Skin epidermis (tissue), 12 donors: ENCODE data around the gene CIZ1.

Source experiments
- H3K27ac ChIP-seq, 21 experiments: fragments of 200-600 bp; sonication (generic) in 11 of 21; one replicate each; pipeline ENCODE4 v1.5.0; 2020; ENCODE audit warnings: mild to moderate bottlenecking in 3 of 21, inconsistent platforms in 2 of 21, moderate library complexity in 2 of 21
- H3K4me3 ChIP-seq, 7 experiments: fragments of 200-600 bp; sonication (generic) in 2 of 7; one replicate each; pipeline ENCODE4 v1.5.0; 2020; ENCODE audit warnings: inconsistent platforms in 2 of 7, mild to moderate bottlenecking in 2 of 7, moderate library complexity in 1 of 7

CIZ1 gene

DNA sequence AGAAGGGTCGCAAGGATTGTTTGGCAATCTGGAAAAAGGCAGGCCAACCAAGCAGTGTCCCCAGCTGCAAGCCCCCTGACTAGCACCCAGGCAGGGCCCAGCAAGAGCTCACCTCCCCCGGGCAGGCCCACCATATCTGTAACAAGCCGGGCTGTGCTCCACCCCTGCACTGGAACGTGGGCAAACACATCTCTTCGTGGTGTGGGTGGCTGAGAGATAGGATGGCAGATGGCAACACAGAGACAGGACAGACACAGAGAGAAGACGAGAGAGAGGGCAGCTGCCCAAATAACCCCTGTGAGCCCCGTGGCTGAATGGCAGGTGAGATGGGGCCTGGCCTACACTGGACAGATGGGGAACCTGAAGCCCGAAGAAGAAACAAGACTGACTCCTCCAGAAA is 21.9 kb downstream of the CIZ1 start:
- H3K27ac ChIP-seq, result no peak overlapping the region
- no peak overlapping the region for H3K4me3 ChIP-seq

DNA sequence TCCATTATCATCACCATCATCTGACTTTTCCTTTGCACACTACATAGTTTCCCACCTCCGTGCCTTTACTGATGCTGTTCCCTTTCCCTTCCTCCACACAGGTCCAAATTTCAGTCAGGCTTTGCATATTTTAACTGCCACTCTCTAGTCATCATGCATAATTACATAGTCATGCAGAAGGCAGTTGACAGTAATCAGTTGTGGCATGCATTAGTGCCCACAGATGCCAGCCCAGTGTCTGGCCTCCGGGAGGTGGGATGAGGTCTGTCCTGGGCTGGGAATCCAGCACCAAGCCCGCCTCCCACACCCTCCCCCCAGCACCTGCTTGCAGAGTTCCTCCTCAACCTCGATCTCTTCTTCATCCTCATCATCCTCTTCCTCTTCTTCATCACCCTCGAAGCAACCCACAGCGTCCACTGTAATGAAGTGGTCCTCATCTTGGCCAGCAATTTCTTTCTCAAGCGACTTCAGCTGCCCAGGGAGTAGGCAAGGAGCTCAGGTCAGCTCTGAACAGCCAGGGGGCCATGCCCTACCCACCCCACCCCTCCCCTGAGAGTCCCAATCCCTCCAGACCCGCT is 22.6 kb downstream of the CIZ1 start:
- Histone ChIP-seq H3K27ac (no peak overlapping the region), H3K4me3 (no peak overlapping the region)

DNA sequence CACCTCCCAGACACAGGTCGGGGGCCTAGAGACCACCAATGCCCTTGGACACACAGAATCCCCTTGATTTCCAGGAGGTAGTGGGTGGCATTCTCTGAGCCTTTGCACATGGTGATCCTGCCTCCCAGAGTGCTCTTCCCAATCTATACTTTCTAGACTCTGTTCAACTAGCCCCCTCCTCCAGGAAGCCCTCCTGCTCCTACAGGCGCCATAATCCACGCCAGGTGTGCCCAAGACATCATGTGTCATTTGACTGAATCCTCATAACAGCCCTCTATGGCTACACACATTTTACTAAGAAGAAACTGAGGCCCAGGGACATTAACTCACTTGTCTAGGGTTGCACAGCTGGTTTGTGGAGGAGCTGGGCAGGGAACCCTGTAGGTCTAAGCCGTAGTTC is 24.2 kb downstream of the CIZ1 start:
- Histone ChIP-seq H3K4me3 (no peak overlapping the region), H3K27ac (no peak overlapping the region)

DNA sequence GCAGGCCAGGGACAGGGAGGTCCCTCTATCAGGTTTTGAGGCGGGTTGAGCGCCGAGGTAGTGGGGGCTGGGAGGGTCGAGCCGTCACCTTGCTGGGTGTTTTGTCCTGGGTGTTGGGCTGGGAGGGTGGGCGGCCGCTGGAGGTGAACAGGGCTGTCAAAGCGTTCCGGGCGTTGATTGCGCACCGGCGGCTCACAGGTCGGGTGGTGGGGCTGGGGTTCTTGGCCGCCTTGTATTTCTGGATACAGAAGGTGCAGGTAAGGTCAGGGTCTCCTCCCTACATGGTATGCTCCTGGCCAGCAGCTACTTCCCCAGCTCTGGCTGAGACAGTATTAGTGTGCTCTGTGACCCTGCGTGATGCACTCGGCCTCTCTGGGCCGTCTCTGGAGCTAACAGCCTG is 25.2 kb downstream of the CIZ1 start:
- H3K4me3 ChIP-seq, result no peak overlapping the region
- no peak overlapping the region for H3K27ac ChIP-seq

DNA sequence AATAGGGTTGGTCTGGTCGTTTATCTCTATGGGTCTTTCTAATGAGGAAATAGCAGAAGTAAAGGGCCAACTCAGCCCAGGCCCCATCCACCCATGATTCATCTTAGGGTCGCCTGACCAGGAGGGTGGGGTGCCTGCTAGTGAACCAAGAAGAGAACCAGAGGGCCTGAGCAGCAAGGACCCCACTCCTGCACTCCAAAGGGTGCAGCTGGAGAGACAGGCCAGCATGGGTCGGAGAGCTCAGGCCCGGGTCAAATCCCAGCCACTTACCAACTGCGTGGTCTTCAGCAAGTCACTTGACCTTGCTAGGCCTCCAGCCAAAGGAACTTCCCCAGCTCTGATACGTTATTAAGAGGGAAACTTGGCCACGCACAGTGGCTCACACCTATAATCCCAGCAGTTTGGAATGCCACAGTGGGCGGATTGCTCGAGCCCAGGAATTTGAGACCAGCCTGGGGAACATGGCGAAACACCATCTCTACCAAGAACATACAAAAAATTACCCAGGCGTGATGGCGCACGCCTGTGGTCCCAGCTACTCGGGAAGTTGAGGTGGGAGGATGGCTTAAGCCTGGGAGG is 27.0 kb downstream of the CIZ1 start:
- H3K27ac ChIP-seq, result peak overlapping the region in 4 of 21 experiments; percentile 1 to 34 (median 16)
- H3K4me3 ChIP-seq, result no peak overlapping the region

DNA sequence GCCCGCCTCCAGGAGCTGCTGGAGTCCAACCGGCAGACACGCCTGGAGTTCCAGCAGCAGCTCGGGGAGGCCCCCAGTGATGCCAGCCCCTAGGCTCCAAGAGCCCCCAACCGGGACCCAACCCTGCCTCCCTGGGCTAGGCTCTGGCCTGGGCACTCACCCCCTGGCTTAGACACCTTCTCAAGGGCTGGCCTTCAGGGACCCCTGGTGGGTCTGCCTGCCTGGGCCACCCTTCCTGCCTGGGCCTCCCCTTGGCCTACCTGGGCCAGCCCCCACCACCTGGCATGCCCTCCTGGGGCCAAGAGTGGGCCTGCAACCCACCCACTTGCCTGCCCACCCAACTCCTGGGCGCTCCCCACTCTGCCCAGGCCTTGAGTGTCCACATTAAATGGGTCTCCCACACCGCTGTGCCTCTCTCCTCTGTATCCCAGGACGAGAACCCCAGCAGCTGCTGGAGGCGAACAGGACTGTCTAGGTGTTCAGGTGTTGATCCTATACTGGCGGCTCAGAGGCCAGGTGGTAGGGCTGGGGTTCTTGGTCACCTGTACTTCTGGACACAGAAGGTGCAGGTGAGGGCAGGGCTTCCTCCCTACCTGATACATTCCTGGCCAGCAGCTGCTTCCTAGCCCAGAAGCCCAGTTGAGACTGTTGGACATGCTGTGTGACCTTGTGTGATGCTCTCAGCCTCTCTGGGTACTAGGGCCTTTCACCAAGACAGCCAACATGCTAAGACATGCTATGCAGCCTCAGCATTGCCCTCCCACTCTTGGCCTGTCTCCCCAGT is 27.7 kb downstream of the CIZ1 start:
- no peak overlapping the region for H3K4me3 ChIP-seq
- peak overlapping the region in 5 of 21 experiments; percentile 1 to 34 (median 8) for H3K27ac ChIP-seq

DNA sequence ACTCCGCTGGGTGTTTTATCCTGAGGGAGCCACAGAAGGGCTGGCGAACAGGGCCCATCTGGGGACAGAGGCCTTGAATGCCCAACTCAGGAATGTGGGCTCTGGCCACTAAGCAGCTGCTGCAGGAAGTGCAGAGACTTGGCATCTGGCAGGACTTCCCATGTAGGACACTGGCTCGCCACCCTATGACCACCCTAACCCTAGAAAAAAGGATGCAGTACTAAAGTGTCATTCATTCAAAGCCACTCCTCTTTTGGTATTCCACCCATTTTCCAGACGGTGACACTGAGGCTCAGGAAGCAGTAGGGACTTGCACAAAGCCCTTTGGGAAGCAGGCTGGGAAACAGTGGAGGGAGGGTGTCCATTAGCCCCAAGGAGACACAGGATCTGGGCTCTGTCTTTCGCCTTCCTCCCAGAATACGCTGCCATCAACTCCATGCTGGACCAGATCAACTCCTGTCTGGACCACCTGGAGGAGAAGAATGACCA is 28.3 kb downstream of the CIZ1 start:
- Histone ChIP-seq H3K4me3 (no peak overlapping the region), H3K27ac (no peak overlapping the region)

DNA sequence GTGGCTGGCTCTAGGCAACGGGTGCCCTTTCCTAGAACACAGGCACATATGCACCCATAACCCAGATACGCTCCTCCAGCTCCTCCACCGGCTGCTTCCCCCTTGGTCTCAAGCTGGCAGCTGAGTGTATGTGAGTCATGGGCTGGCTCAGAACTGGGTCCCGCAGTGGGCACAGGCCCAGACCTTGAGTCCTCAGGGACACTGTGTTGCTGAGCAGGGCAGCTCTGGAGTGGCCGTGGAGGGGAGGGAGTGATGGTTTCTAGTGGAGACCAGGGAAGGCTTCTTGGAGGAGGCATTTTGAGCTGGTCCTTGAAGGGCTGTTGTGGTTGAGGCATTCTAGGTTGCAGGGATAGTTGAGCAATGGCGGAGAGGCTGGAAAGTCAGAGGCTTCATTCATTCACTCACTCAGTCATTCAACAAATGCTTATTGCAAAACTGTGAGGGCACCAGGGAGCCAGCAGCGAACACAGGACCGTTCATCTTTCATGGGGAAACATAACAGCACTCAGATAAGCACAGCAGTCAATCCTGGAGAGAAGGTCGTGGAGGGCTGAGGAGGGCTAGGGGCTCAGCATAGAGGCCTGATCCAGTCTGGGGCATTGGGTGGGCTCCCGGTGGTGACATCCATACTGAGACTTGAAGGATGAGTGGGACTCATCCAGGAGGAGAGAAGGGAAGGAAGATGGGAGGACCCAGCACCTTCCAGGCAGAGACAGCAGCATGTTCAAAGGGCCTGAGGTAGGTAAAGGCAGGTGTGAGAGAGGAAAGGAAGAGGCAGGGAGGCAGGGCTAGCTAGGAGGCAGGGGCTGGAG is 29.0 kb downstream of the CIZ1 start:
- Histone ChIP-seq H3K27ac (peak overlapping the region in 1 of 21 experiments; percentile 50), H3K4me3 (no peak overlapping the region)

DNA sequence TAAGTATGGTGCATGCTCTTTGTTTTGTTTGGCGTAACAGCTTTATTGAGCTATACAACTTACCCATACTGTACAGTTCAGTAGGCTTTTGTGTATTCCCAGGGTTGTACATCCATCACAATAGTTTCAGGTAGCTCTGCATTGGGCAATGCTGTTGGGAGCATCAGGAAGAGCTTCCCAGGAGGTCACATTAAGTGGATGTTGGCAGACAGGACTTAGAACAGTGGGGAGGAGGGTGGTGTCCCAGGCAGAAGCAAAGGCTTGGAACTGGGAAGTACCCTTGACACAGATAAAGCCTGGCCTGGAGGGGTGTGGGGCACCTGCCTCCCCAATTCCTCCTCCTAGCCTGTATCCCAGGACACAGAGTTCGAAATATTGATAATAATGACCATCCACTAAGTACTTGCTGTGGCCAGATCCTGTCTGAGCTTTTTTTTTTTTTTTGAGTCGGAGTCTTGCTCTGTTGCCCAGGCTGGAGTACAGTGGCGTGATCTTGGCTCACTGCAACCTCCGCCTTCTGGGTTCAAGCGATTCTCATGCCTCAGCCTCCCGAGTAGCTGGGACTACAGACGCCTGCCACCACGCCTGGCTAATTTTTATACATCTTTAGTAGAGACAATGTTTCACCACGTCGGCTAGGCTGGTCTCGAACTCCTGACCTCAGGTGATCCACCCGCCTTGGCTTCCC is 30.0 kb downstream of the CIZ1 start:
- H3K27ac ChIP-seq, result peak overlapping the region in 1 of 21 experiments; percentile 8
- peak overlapping the region in 3 of 7 experiments; percentile 66 to 85 (median 72) for H3K4me3 ChIP-seq

DNA sequence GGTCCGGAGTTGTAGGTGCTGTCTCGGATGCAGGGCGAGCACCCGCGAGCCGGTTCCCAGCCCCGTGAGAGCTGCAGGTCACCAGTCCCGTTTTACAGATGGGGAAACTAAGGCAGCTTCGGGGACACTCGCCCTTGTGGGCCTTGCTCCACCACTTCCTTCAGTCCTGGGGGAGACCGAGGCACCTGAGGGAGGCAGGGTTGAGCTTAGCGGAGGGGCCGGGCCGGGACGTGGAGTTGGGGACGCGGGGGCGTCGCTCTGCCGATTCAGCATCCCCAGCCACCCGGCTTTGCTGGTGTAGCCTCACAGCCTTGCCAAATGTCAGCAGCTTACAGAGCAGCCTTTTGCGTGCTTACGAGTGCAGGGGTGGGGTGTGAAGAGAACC is 30.8 kb downstream of the CIZ1 start:
- peak overlapping the region; percentile 37 to 92 (median 80) for H3K27ac ChIP-seq
- H3K4me3 ChIP-seq, result peak overlapping the region; percentile 52 to 85 (median 66)

DNA sequence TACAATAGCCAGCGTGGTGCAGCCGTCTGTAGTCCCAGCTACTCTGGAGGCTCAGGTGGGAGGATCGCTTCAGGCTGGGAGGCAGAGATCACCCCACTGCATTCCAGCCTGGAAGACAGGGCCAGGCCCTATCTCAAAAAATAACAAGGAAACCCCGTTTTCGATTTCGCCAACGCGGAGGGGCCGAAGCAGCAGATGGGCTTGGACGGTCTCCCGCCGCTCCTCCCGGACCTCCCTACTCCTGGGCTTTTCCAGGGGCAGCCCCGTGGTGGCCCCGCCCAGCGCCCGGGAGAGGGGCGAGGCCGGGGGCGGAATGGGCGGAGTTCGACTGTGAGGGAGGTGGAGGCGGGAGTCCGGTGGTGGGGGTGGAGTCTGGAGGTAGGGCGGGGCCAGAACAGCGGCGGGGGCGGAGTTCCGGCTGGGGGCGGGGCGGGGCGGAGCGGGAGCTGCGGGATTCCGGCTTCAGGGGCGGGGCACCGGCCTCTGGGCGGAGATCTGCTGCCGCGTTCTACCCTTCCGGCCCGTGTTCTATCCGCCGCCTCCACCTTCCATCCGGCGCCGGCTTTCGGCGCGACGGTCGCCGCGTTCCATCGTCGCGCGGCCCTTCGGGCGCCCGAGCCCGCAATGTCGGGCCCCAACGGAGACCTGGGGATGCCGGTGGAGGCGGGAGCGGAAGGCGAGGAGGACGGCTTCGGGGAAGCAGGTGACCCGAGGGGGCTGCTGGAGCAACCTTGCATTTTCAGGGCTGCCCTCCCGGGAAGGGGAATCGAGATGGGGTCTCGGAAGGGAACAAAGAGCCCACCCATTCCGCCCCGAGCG is 31.4 kb downstream of the CIZ1 start, which contains the start of gene BBLN:
Gene BBLN (plus strand): TSS at position 482 of the 819 bp plus-strand sequence. CDS start 143 bp downstream, at position 625.
- Histone ChIP-seq H3K4me3 (peak within 1 kb of the TSS; percentile 52 to 85 (median 66)), H3K27ac (peak within 1 kb of the TSS; percentile 37 to 92 (median 80))

DNA sequence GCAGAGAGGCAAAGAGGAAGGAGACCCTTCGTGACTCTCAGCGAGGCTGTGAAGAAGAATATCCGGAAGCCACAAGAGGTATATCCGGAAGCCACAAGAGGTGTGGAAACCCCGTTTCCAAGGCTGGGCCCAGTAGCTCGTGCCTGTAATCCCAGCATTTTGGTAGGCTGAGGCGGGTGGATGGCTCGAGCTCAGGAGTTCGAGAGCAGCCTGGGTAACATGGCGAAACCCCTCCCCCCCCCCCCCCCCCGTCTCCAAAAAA is 31.9 kb downstream of the CIZ1 start:
- H3K27ac ChIP-seq, result peak overlapping the region in 20 of 21 experiments; percentile 40 to 92 (median 77)
- H3K4me3 ChIP-seq, result peak overlapping the region; percentile 52 to 85 (median 66)

DNA sequence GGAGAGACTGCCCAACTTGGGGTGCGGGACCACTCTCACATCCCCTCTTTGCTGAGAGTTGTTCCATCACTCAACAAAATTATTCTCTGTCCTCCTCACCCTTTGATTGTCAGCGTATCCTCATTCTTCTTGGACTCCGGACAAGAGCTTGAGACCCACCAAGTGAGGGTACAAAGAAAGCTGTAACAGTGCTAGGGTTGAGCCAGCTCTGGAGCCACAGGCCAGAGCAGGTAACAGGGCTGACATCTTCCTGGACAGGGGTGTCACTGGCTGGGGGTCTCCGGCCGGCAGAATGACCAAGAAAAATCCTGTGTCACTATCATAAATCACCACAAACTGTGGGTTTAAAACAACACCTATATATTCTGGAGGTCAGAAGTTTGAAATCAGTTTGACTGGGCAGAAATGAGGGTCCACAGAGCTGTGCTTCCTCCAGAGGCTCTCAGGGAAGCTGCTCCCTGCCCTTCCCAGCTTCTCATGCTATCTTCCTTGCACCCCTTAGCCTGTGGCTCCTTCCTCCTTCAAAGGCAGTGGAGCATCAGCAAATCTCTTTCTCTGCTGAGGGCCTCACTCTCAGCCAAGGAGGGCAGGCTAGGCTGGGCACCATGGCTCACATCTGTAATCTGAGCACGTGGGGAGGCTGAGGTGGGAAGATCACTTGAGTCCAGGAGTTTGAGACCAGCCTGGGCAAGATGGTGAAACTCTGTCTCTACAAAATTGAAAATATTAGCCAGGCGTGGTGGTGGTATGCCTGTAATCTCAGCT is 35.5 kb downstream of the CIZ1 start:
- no peak overlapping the region for H3K4me3 ChIP-seq

DNA sequence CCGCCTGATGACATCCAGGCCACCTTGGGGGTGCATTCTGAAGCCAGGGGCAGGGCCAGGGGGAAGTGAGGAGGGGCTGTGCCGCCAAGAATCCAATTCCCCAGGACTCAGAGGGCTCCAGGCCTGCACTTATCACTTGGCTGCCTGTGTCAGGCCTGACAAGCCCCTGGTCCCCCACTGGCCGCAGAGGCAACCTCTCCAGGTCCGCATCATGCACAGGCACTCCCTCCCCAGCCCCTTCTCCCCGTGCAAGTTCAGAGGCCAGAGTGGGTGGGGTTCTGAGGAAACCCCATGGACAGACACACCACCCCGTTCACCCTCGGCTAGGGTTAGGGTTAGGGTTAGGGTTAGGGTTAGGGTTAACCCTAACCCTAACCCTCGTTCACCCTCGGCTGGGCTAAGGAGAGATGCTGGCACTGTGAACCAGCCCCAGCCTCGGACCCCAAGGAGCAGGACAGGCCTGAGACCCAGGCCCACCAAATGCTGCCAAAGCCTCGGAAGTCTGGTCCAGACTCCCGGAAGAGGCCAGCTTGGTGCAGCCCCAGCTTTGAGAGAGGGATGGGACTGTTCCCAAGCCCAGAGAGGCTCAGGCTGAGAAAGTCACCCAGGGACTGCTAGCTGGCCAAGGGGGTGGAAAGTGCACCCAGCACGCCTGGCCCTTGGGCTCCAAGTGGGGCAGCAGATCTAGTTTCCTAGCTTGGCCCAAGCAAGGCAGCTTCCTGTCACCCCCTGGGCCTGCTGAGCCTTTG is 37.3 kb downstream of the CIZ1 start:
- no peak overlapping the region for H3K27ac ChIP-seq
- H3K4me3 ChIP-seq, result no peak overlapping the region

More for the DNA sequence above, 35.5 kb downstream of the CIZ1 start:
- H3K27ac ChIP-seq, result no peak overlapping the region

DNA sequence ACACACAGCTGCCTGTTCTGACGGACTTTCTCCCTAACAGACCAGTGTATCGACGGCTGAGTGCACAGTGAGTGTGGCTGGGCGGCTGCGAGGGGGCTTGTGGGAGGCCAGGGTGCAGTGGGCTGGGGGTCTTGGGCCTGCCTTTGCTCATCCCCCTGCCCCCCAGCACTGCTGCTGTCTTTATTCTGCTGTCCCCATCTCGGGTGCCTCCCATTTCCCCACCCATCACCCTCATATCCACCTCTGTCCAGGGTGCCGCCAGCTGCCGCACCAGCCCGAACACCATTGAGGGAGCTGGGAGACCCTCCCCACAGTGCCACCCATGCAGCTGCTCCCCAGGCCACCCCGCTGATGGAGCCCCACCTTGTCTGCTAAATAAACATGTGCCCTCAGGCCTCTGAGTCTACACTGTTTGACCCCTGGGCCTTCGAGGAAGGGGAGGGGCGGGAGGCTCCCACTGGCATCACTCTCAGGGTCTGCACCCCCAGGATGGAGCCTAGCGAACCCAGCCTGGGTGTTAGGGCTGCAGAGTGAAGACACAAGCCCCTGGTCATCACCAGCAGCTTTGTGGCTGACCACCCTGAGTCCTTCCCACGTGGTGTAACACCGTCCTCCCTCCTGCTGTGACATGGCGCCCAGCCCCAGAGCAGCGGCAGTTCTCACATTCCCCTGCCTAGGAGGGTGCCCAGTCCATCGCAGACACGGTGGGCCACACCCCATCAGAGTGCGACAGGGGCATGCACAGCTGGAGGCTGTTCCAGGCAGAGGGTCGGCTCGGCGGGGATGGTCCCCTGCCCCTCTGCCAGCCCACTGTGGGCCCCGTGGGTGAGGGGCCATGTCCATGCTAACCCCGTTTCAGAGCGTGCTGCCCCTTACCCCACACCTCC is 38.1 kb downstream of the CIZ1 start:
- Histone ChIP-seq H3K4me3 (no peak overlapping the region), H3K27ac (no peak overlapping the region)
